COLO668 (cell line): ENCODE results near the gene VPS13D.
"Not testable (repeated sequence)": the region's sequence is repeated elsewhere in the genome, so short reads cannot be mapped to it uniquely, and the experiment has no call there.

Source experiments
- DNase-seq: peaks from one replicate; lab custom pipeline; 2025; ENCODE audit not compliant: unreplicated experiment; lab: John Stamatoyannopoulos, UW

VPS13D gene

GRCh38 chr1:12506281-12507280 lies 276.8 kb downstream of the VPS13D start:
- DNase-seq: no peak

- DNase-seq: no peak
Measured at GRCh38 chr1:12507631-12508030, 277.8 kb downstream of the VPS13D start.

GRCh38 chr1:12508849-12509248 lies 279.0 kb downstream of the VPS13D start:
- DNase-seq: no peak

DNA sequence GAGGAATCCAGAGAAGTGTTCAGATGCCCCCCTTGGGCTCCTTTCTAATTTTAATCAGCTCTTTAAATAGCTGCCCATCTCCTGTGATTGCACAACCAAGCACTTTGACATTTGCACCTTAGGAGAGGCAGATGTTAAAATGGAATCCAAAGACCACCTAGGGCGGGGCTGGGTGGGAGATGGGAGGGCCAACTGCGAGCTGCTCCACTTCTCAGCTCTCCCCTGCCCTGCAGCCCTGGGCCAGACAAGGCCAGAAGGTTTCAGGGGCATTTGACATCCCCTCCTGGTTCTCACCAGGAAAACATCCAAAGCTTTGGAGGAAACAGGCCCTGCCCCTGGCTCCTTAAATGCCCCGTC lies 281.3 kb downstream of the VPS13D start:
- DNase-seq: no peak

- DNase-seq: no peak
Measured at GRCh38 chr1:12511516-12512468, 282.0 kb downstream of the VPS13D start.

GRCh38 chr1:12513181-12513580 lies 283.4 kb downstream of the VPS13D start:
- no peak for DNase-seq

DNA sequence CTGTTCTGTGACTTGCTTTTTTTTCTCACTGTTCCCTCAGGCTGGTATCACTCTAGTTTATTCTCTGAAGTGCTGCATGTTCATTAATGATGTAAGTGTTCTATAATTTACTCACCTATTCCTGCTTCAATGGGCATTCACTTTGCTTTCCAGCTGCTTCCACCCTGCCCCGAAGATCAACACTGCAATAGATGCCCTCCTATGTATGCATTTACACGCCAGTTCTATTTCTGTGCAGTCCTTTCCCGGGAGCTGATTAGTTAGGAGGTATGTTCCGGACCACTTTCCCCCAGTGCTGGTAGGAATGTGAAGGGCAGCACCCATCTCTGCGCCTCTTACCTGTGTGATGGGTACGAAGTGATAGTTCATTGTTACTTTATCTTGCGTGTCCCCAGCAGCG lies 284.8 kb downstream of the VPS13D start:
- no peak for DNase-seq

- DNase-seq: no peak
Measured at GRCh38 chr1:12515234-12515633, 285.4 kb downstream of the VPS13D start.

GRCh38 chr1:12516741-12517140 lies 286.9 kb downstream of the VPS13D start:
- DNase-seq: no peak

DNA sequence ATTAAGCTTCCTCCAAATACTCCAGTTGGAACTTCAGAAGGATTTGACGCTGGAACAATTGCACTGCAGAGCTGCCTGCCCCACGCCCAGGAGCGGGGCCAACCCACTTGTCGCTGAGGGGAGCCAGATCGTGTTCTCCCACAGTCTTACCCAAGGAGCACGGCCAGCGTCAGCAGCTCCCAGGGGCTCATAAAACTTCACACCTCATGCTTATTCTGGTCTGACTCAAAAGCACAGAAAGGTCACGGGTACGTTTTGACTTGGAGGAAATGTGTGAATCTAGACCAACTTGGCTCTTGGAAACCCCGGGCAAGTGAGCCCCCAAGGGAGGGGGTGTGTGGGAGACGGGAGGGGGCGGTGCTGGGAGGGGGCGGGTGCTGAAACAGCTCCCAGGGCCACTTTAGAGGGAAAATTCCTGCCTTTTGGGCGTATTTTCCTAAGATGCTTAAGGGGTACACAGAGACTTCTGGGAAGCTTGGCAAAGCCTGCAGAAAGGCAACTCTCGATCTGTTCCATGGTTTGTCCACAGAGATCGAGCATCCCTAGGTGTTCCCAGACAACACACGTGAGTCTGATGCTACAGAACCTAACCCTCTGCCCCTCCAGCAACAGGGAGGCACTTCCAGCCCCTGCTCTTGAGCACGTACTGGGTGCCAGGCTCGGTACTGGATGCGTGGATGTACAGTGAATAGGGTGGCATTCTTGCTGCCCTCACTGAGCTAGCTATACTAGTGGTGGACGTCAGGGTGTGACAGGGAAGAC lies 289.3 kb downstream of the VPS13D start:
- no peak for DNase-seq

DNA sequence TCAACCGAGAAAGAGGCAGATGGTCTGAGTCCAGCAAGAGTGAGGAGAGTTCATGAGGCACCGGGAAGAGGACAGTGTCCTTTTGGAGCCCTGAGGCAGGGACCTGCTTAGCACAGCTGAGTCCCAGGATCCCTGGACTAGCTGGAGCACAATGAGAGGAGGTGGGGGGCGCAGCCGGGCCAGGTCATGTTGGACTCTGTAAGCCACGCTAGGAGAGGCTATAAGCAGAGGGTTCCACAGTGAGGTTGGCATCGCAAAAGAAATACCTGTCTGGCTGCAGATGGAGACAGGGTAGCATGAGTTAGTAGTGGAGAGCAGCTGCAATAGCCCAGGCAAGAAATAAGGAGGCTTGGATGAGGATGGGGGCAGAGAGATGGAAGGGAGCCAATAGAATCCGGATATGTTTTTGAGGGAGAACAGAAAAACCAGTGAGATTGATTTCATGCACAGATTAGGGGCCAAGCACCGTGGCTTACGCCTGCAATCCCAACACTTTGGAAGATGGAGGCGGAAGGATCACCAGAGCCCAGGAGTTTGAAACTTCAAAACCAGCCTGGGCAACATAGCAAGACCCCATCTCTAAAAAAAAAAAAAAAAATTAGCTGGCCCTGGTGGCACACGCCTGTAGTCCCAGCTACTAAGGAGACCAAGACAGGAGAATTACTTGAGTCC lies 290.0 kb downstream of the VPS13D start:
- DNase-seq: no peak

GRCh38 chr1:12521096-12521495 lies 291.3 kb downstream of the VPS13D start:
- no peak for DNase-seq

DNA sequence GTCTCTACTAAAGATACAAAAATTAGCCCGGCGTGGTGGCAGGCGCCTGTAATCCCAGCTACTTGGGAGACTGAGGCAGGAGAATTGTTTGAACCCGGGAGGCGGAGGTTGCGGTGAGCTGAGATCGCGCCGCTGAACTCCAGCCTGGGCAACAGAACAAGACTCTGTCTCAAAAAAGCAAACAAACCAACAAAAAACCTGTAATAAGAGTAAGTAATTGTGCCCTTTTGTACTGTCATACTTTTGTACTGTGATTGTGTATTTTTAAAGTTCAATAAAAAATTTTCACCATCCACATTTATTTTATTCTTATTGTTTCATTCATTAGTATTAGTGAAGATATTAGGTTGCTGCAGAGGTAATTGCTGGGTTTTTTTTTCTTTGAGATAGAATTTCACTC lies 292.9 kb downstream of the VPS13D start:
- not testable (repeated sequence) for DNase-seq

DNA sequence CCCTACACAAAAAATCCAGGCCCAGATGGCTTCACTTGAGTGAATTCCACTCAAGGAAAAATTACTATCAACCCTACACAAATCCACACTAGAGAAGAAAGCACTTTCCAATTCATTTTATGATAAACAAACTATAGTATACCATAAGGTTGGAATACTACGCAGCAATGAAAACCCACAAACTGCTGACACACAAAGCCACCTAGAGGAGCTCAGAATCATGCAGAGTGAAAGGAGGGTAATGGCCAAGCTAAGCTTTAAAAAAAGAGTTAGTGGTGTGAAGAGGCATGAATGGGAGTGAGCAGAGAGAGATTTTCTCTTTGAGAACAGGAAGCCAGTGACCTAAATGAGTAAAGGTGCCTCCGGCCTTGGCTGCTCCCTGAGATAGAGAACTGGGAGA lies 294.4 kb downstream of the VPS13D start:
- DNase-seq: no peak

- DNase-seq: no peak
Measured at GRCh38 chr1:12525311-12526181, 295.7 kb downstream of the VPS13D start.

DNA sequence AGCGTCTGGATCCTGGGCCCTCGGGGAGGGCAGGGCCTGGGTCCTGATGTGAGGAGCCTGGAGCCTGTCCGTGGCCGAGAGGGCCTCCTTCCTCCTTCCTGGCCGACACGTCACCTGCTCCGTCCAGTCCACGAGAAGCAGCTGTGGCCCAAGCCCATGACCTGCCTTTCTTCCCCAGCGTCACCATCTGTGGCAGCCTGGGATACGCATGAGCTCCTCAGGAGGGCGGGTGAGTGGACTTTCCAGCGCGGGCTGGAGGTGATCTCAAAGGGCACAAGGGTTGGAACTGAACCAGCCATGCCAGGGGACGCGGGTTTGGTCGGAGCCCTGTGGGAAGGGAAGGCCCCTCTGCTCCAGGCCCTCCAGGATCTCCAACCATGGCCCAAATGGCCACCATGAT lies 297.7 kb downstream of the VPS13D start:
- peak; percentile 41 for DNase-seq

- peak; percentile 85 for DNase-seq
Measured at GRCh38 chr1:12528021-12528852, 298.4 kb downstream of the VPS13D start.

GRCh38 chr1:12529640-12530174 lies 299.9 kb downstream of the VPS13D start:
- no peak for DNase-seq
